Putamen (tissue), 1 donor: ENCODE data around the gene GIMAP7.
"Not testable (repeated sequence)": the region's sequence is repeated elsewhere in the genome, so short reads cannot be mapped to it uniquely, and the experiment has no call there.

Source experiments
- DNase-seq: peaks from one replicate; pipeline ENCODE4 v3.0.0-alpha.2; 2016; ENCODE audit warnings: low spot score

Gene GIMAP7

DNA sequence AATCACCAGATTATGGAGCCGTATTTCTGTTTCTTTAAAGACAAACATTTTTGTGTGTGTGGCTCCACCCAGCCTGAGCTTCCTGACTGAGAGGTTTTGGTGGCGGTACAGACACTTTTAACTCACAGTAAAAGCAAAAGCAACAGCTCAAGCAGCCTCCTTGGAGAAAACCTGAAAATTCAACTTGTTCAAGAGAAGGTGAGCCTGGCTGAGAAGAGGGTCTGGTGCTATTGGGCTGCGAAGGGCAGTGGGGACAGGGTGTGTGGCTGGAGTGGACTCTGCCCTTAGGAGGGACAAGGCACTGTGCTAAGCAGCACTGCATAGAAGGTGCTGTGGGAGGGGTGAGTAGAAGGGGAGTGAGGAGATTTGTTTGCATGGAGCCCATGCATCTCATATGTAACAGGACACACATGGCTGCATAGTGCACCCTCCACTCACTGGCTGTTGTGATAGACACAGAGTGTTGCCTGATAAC lies at the start of gene GIMAP7:
GIMAP7 (plus strand) TSS at position 125 of the 475 bp plus-strand sequence. CDS start 5,103 bp downstream, outside the sequence.
- DNase-seq, result no peak

DNA sequence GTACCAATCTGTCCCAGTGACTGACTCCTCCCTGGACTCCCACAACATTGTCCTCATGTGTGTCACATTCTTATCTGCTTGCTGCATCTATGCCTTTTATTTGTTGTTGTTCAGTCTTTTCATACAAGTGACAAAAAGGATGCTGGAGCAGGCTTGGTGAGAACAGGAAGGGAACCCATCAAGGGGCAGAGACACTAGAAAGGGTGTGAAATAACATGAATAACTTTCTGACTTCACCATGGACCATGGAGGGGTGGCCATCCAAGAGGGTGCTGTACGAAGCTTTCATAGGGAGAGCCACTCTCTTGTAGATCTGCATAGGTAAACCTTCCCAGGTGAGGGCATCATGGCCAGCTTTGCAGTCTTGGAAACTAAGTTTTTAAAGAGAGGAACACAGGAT lies 49.7 kb upstream of the GIMAP7 start:
- DNase-seq, result no peak

DNA sequence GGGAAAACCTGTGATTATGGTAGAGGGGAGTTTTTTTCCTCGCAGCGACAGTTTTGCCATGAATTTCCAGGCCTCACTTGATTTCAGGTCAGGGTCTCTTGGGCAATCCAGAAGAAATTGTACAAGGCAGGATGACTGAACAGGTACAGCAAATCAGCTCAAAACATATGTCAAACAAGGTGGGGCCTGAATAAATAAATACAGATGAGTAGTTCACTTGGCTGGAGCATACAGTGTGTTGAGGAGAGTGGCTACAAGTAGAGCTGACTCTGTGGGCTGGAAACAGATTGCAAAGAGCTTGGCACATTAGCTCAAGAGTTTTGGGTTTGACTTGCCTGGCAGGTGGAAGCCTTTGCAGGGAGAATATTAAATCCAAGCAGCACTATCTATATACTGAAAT lies 49.3 kb upstream of the GIMAP7 start:
- DNase-seq, result no peak

DNA sequence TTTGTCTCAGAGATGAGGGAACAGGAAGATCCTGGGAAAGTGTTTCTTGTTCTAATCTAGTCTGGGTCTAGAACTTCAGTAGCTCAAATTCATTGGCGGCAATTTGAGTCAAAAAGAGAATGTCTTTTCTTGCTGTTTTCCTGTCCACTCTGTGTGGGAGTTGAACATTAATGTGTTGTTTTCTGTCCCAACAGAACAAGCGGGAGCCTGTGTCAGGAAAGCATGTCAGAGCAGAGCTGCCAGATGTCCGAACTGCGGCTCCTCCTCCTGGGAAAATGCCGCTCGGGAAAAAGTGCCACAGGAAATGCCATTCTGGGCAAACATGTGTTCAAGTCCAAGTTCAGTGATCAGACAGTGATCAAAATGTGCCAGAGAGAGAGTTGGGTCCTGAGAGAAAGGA lies 48.2 kb upstream of the GIMAP7 start:
- no peak for DNase-seq

DNA sequence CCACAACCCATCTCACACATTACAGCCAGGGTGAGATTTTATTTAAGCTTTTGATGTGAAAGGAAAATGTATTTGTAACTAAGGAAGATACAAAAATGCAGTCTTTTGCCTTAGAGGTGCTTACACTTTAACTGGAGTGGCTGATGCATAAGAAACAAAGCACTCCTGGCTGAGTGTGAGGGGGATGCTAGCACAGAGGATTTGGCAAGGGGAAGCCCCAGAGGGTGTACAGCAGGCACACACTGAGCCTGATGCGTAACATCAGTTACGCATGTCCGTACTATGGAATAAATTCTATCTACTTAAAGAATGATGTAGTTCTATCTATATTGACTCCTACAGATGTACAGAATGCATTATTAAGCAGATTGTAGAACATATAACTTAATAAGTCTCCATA lies 46.4 kb upstream of the GIMAP7 start:
- DNase-seq, result no peak

DNA sequence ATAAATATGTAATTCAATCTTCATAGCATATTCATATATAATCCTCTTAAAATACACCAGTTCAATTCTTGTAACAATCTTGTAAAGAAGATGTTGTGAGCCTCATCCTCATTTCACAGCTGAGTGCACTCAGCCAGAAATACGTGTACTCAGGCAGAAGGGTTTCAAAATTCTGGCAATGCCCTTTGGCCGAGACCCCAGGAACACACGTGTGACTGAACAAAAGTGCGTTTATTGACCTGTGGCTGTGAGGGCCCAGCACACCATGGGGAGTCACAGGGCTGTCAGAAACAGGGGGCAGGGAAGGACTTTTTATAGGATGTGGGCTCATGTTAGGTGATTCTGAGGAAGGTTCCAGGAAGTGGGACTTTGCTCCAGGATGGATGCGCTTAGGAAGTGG lies 42.8 kb upstream of the GIMAP7 start:
- DNase-seq, result no peak

DNA sequence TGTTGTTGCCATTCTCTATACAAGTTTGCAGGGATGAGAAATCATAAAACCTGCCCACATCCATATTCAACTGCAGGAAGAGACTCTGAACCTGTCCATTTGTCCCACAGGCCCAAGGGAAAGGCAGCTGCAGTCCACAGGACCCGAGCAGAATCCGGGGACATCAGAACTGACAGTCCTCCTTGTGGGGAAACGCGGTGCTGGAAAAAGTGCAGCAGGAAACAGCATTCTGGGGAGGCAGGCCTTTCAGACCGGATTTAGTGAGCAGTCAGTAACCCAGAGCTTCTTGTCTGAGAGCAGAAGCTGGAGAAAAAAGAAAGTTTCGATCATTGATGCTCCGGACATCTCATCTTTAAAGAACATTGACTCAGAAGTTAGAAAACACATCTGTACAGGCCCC lies 40.8 kb upstream of the GIMAP7 start:
- no peak for DNase-seq

DNA sequence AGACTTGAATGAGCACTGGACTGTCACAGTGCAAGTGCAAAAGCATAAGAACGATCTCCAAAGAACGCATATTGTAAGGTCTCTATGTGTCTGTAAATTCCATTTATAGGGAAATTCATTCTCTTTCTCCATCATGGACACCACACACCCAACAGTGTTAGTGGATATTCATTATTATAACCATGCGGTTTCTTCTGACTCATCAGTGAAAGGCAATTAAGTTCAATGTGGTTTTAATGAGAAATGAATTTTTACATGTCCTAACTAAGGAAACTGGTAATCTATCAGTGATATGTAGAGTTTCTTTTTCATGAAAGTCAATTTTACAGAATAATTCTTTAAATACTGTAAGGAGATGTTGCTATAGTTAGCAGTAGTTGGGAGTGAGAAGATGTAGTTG lies 38.4 kb upstream of the GIMAP7 start:
- DNase-seq, result no peak

DNA sequence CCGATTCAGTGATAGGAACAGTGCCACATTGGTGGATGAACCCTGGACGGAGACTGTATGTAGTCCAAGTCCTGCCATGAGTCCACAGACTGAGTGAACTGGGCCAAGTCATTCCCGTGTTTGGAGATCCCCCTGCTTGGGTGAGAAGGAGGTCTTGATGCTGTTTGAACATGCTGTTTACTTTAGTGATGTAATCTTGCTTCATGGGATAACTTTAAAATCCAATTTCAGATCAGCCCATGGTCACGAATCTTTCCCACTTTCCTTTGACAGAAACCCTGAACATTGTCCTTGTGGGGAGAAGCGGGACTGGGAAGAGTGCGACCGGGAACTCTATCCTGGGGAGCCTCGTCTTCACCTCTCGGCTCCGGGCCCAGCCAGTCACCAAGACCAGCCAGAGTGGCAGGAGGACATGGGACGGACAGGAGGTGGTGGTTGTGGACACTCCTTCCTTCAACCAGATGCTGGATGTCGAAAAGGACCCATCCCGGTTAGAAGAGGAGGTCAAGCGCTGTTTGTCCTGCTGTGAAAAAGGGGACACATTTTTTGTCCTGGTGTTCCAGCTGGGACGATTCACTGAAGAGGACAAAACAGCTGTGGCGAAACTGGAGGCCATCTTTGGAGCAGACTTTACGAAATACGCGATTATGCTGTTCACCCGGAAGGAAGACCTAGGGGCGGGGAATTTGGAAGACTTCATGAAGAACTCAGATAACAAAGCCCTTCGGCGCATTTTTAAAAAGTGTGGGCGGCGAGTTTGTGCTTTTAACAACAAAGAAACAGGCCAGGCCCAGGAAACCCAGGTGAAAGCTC lies 37.6 kb upstream of the GIMAP7 start:
- no peak for DNase-seq

DNA sequence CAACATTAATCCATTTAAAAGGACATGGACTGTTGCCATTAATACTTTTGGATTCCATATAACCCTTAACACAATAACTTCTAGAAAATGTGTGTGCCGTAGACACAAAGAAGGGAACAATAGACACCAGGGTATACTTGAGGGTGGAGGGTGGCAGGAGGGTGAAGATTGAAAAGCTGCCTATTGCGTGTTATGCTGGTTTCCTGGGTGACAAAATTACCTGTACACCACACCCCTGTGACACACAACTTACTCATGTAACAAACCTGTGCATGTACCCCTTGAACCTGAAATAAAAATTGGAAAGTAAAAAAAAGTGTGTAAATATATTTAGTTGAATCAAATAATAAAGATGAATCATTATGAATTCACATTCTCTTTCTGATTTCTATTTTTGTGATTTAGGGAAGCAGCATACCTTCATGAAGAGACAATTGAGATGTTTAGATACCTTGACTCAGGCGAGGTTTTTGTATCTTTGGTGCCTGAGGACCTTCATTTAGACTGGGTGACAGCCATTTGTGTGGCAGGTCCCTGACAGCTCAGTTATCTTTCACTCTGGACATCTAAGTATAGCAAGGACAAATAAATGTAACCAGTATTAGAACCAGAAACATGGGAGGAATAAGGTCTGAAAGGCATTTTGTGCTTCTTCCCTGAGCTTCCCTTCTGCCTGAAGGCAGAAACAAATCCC lies 35.5 kb upstream of the GIMAP7 start:
- DNase-seq, result no peak

DNA sequence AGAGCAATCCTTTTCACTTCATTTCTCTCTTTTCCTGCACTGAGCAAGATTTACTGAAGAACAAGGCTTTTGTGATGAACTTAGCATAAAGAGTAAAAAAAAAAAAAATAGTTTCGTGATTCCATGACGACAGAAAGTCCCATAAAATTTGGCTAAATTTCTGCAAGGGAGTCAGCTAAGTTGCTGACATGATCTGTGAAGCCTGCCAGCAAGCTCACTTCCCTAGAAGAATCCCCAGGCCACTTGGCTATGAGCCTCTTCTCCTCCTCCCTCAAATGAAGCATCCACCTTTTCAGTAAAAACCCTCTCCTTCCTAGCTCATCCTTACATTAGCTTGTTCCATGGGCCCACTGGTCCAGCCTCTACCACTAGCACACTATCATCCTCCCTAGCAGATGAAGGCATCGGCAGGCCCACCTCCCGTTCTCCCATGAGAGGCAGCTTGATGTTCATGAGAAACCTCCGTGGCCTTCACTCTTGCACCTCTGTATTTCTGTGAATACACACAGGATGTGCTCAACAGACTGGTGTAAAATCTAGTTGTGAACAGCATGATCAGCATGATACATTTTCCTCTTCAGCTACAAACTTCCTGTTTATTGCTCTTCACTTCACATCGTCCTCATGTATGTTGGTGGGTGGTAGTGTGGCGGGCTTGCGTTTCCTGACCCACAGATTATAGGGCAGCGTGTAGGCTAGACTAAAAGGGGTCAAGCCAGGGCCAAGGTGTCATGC lies 33.3 kb upstream of the GIMAP7 start:
- no peak for DNase-seq

DNA sequence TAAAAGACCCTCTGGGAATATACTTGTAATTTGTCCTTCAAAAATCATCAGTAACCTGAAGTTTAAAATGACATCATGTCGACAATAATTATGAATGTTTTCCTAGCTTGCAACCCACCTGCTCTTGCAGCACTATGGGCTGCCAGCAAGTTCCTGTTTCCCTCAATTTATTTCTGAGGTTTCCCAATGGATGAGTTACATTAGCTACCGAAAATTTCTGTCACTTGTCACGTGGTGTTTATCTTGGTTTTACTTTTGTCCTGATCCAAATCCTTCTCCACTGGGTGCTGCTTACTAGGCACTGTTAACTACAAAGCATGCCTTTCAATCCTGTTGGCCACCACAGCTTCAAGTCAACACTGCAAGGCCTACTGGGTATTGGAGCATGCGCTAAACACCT lies 32.8 kb upstream of the GIMAP7 start:
- no peak for DNase-seq

DNA sequence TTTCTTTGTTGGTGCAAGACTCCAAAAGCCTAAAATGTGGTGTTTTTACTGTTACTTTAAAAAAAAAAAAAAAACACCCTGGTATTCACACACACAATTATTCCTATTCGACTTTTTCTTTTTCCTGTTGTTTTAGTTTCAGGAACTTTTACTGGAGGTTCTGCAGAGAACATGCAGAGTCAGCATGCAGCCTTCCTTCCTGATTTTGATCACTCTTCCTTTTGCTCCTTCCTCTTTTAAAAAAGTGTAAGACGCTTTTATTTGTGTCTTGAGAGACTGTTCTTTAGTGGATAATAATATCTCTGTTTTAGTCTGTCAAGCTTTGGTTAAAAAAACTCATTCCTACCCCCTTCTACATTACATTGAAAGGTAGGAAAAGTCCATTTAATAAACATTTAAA lies 31.2 kb upstream of the GIMAP7 start:
- DNase-seq, result not testable (repeated sequence)

DNA sequence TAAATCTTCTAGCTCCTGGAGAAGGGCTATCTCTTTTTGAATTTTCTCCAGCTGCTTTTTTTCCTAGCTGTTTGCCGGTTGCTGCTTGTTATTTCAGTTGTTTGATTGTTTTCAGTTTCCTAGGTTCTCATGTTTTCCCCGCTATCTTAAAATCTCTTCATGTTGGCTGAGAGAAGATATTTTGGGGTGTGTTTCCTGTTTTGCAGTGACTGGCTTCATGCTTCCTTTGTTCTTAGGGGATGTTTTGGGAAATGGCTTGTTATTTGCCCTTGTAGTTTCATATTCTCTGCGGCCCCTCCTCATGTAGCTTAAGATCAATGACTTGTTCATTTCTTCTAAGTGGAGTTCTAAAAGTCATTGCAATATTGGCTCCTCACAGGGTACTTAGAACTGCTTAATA lies 30.6 kb upstream of the GIMAP7 start:
- DNase-seq, result not testable (repeated sequence)

DNA sequence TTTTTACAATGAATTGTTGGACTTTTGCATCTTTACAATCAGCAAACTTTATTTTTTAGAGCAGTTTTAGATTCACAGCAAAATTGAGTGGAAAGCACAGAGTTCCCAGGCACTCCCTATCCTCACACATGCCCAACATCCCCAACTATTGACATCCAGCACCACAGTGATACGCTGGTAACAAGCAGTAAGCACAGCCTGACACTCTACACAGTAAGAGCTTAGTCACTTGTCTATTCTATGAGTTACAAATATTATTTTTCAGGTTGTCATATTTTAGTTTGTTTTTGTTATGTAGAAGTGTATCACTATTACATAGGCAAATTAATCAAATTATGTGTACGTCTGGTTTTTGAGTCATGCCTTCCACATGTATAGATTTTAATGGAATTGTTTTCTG lies 27.0 kb upstream of the GIMAP7 start:
- DNase-seq, result no peak

DNA sequence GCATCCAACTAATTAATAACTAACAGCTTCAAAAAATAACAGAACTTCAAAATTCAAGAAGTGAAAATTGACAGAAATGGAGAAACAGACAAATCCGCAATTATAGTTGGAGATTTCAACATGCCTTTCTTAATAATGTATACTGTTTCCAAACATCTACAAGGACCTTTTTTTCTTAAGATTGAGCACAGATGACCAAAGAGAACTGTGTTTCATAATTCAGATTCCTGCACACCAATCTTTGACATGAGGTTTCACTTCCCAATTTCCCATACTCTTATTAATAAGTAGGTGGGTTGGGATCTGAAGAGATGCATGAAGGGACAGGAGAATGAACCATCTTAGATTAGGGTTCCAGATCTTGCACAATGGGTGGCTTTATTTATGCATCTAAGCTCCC lies 24.9 kb upstream of the GIMAP7 start:
- no peak for DNase-seq

DNA sequence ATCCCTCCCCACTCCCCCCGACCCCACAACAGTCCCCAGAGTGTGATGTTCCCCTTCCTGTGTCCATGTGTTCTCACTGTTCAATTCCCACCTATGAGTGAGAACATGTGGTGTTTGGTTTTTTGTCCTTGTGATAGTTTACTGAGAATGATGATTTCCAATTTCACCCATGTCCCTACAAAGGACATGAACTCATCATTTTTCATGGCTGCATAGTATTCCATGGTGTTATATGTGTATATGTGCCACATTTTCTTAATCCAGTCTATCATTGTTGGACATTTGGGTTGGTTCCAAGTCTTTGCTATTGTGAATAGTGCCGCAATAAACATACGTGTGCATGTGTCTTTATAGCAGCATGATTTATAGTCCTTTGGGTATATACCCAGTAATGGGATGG lies 21.2 kb upstream of the GIMAP7 start:
- DNase-seq, result not testable (repeated sequence)

DNA sequence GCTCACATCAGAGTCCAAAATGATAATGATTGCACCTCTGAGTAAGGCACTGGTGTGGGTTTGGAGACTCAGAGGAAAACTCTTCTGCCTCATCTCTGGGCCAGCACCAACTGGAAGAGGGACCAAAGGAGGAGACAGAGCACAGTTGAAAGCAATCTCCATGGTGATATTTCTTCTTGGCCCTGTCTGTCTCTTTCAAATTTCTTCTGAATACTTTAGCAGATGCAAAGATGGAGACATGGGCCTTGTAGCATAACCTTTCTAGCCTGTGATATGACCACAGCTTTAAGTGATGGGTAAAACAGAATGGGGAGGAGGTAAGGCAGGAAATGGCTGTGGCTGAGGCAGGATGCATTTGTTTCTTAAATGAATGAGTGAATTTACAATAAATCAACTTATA lies 12.2 kb upstream of the GIMAP7 start:
- no peak for DNase-seq

DNA sequence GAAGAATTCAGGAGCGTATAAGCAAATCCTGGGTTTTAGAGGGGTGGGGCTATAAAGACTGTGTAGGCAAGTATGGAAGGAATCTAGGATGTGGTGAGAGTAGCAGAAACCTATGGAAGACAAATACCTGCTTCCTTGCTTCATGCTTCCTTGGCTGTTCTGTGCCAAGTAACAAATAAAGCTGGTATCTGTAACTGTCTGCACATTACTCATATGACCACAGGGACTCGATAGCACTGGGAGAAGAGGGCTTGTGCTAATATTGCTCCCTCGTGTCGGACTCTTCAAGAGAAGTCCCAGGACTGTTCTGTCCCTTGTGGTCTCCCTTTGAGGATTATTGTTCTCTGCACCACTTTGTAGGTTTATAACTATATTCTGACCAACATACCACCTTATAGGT lies 11.5 kb upstream of the GIMAP7 start:
- DNase-seq, result no peak

DNA sequence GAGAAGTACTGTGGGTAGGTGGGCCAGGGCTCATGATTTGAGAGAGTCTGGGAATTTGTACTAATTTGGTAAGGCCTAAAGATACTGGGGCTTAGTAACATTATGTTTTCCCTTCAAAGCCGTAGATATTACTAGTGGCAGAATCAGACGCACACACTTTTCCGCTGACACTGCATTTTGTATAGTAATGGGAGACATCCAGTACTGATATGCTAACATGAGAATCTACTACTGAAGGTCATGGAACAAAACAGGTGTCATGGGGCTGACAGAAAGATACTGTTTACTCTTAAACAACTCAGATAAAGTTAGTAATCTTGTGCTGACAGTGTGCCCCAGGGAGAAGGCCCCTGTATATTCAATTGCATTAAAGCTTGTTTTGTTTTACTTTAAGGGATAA lies 11.1 kb upstream of the GIMAP7 start:
- no peak for DNase-seq

DNA sequence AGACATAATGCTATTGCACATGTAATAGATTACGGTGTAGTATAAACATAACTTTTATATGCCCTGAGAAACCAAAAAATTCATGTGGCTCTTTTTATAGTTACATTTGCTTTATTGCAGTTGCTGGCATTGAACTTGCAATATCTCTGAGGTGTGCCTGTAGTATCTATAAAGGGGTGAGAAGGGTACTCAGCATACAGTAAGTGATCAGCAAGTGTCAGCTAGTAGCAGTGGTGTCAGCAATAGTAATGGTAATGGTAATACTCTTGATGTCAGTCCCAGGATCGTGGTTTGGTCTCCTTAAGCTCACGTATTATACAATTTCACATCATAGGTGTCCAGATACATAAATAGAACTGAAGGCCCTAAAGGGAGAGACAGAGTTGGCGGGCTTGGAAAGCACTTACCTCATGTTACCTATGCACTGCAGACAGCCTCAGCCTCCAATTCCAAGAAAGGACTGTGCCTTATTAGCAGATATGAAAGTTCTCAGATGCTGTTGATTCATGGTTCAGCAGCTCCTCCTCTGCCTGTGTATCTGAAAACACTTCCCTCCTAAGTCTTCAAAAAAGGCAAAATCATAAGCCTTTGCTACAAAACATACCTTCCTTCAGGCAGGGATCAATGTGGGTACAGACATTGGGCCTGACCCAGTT lies 6.6 kb upstream of the GIMAP7 start:
- no peak for DNase-seq

DNA sequence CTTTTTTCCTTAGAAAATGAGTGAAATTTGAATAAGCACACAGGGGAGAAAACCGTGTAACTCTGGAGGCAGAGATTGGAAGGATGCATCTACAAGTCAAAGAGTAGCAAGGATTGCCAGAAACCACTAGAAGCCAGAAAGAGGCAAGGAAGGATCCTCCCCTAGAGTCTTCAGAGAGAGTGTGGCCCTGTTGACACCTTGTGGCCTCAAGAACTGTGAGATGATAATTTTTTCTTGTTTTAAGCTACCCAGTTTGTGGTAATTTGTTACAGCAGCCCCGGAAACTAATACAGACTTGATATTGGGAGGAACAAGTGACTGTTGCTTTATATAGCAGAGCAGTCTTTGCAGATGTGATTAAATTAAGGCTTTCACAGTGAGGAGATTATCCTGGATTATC lies 3.6 kb upstream of the GIMAP7 start:
- no peak for DNase-seq
